ENCODE data around the gene SLC46A3.

Gene SLC46A3

GRCh38 chr13:28705461-28706083 is 13.2 kb downstream of the SLC46A3 start:
- H3K4me2 ChIP-seq (ENCODE audit: low read length), result peak overlapping the region; percentile 64
- H4K20me1 ChIP-seq (ENCODE audit: insufficient read depth, low read length), result no peaks in the 10 kb centered on the region
- no peak overlapping the region for H2AFZ ChIP-seq (ENCODE audit: low read depth, low read length)
- TF ChIP-seq CTCF (IDR thresholded peaks at IDR 0.05; ENCODE audit: low read depth, low read length), result no peak
- no peak for TF ChIP-seq EZH2phosphoT487 (IDR thresholded peaks at IDR 0.05; ENCODE audit: low read depth)
- no peaks in the 10 kb centered on the region for H3K9me3 ChIP-seq (ENCODE audit: insufficient read depth, low read length)
- peaks cover 54% of the 10 kb centered on the region for H3K4me1 ChIP-seq (ENCODE audit: low read length)
- H3K79me2 ChIP-seq (ENCODE audit: low read length), result no peaks in the 10 kb centered on the region
- peak overlapping the region; percentile 74 for H3K27ac ChIP-seq (ENCODE audit: low read length)
- H3K4me3 ChIP-seq (ENCODE audit: low read length), result peak overlapping the region; percentile 29; the same call in 1 of the 2 replicates
- peaks cover 22% of the 10 kb centered on the region for H3K36me3 ChIP-seq (replicated peaks; ENCODE audit: low read depth, low read length)
- 0 out of 2 replicates have a peak overlapping the region, but pooled peaks have one; percentile 6 for H3K9ac ChIP-seq (ENCODE audit: low read length)
- no peaks in the 10 kb centered on the region for H3K27me3 ChIP-seq (ENCODE audit: low read depth, low read length)

DNA sequence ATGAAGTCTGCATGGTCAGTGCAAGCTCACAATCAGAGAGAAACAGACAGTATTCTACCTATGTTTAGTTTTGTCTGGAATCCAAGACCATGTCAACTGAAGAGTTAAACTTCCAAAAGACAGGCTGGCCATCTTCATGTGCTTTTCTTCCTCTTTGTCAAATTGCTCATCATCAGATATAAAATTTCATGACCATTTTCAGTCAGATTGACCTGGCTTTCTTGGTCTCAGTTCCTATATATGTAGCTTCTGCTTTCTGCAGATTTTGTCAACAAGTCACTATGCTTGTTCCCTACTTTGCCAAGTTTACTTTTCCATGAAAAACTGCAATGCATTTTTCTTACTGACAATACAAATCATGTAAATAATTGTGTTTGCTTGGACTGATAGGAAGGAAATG is 13.9 kb downstream of the SLC46A3 start:
- peak overlapping the region; percentile 74 for H3K27ac ChIP-seq (ENCODE audit: low read length)
- H3K4me1 ChIP-seq (ENCODE audit: low read length), result peaks cover 47% of the 10 kb centered on the region
- no peaks in the 10 kb centered on the region for H3K79me2 ChIP-seq (ENCODE audit: low read length)
- H4K20me1 ChIP-seq (ENCODE audit: insufficient read depth, low read length), result no peaks in the 10 kb centered on the region
- no peaks in the 10 kb centered on the region for H3K27me3 ChIP-seq (ENCODE audit: low read depth, low read length)
- H3K36me3 ChIP-seq (replicated peaks; ENCODE audit: low read depth, low read length), result peaks cover 25% of the 10 kb centered on the region
- H2AFZ ChIP-seq (ENCODE audit: low read depth, low read length), result no peak overlapping the region
- H3K4me2 ChIP-seq (ENCODE audit: low read length), result peak overlapping the region; percentile 64
- peak overlapping the region; percentile 31; the same call in 1 of the 2 replicates for H3K9ac ChIP-seq (ENCODE audit: low read length)
- no peaks in the 10 kb centered on the region for H3K9me3 ChIP-seq (ENCODE audit: insufficient read depth, low read length)
- TF ChIP-seq EZH2phosphoT487 (IDR thresholded peaks at IDR 0.05; ENCODE audit: low read depth), result no peak
- TF ChIP-seq CTCF (IDR thresholded peaks at IDR 0.05; ENCODE audit: low read depth, low read length), result no peak
- H3K4me3 ChIP-seq (ENCODE audit: low read length), result peak overlapping the region; percentile 29

DNA sequence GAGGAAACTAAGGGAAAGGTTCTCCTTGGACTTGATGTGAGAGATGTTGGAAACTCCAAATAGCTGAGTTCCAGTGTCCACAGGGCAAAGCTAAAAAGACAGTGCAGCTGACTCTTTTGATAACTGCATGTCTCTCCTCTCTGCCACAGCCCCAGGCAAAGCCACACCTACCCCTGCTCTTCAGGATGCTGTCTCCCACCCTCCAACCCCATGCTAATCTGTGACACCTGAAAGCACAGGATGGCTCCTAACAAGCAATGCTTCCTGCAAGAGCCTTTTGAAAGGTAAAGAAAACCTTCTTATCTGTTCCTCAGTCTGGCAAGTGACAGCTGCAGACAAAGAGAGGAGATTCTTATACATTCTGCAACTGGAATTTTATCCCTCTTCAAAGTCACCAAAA is 14.5 kb downstream of the SLC46A3 start:
- H4K20me1 ChIP-seq (ENCODE audit: insufficient read depth, low read length), result no peaks in the 10 kb centered on the region
- H3K4me1 ChIP-seq (ENCODE audit: low read length), result peaks cover 42% of the 10 kb centered on the region
- no peak overlapping the region for H2AFZ ChIP-seq (ENCODE audit: low read depth, low read length)
- peak overlapping the region; percentile 31; the same call in 1 of the 2 replicates for H3K9ac ChIP-seq (ENCODE audit: low read length)
- H3K27me3 ChIP-seq (ENCODE audit: low read depth, low read length), result no peaks in the 10 kb centered on the region
- H3K4me3 ChIP-seq (ENCODE audit: low read length), result no peak overlapping the region
- TF ChIP-seq CTCF (IDR thresholded peaks at IDR 0.05; ENCODE audit: low read depth, low read length) (no peak), EZH2phosphoT487 (IDR thresholded peaks at IDR 0.05; ENCODE audit: low read depth) (no peak)
- H3K4me2 ChIP-seq (ENCODE audit: low read length), result peak overlapping the region; percentile 64
- H3K9me3 ChIP-seq (ENCODE audit: insufficient read depth, low read length), result no peaks in the 10 kb centered on the region
- H3K36me3 ChIP-seq (replicated peaks; ENCODE audit: low read depth, low read length), result peaks cover 31% of the 10 kb centered on the region
- no peaks in the 10 kb centered on the region for H3K79me2 ChIP-seq (ENCODE audit: low read length)
- H3K27ac ChIP-seq (ENCODE audit: low read length), result peak overlapping the region; percentile 74

DNA sequence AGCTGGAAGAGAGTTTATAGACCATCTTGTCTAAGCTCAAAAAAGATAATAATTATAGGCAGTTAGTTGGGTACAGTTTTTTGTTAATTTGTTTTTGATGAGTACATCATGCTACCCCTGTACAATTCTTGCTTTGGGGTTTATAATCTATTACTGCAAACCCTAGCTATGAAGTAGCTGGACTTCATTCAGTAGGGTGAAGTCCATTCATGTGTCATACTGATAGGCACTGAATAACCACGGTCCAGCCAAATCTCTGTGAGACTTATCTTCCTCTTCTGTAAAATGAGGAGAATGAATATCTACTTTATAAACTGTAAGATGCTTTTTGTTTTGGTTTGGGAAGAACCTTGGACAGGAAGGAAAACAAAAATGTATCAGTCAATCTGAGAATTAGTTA is 19.5 kb downstream of the SLC46A3 start:
- Histone ChIP-seq H3K36me3 (replicated peaks; ENCODE audit: low read depth, low read length) (peaks cover 43% of the 10 kb centered on the region), H3K4me2 (ENCODE audit: low read length) (no peak overlapping the region), H4K20me1 (ENCODE audit: insufficient read depth, low read length) (no peaks in the 10 kb centered on the region), H3K4me1 (ENCODE audit: low read length) (peaks cover 6% of the 10 kb centered on the region), H3K4me3 (ENCODE audit: low read length) (no peak overlapping the region), H2AFZ (ENCODE audit: low read depth, low read length) (no peak overlapping the region), H3K27me3 (ENCODE audit: low read depth, low read length) (no peaks in the 10 kb centered on the region), H3K27ac (ENCODE audit: low read length) (no peak overlapping the region), H3K79me2 (ENCODE audit: low read length) (no peaks in the 10 kb centered on the region), H3K9me3 (ENCODE audit: insufficient read depth, low read length) (no peaks in the 10 kb centered on the region), H3K9ac (ENCODE audit: low read length) (no peak overlapping the region)
- TF ChIP-seq CTCF (IDR thresholded peaks at IDR 0.05; ENCODE audit: low read depth, low read length), result no peak
- TF ChIP-seq EZH2phosphoT487 (IDR thresholded peaks at IDR 0.05; ENCODE audit: low read depth), result no peak
